DMS53 treated with DMSO at 0.1 percent for 48 hours (cell line): ENCODE measurements around the gene ALG1.

Experiments used
- DNase-seq: peaks from one replicate; lab custom pipeline; 2025; ENCODE audit not compliant: unreplicated experiment; lab: John Stamatoyannopoulos, UW

Gene ALG1

GRCh38 chr16:5071681-5072333, at the start of gene ALG1:
Gene ALG1 (plus strand): TSS chr16:5071843. CDS start chr16:5071850, 7 bp downstream.
- DNase-seq, result peak; percentile 61

- no peak for DNase-seq
These were observed 49.1 kb upstream of the ALG1 start for GRCh38 chr16:5022521-5022920.

- peak; percentile 19 for DNase-seq
These were observed 47.0 kb upstream of the ALG1 start for GRCh38 chr16:5024632-5025031.

- DNase-seq, result no peak
These were observed 46.4 kb upstream of the ALG1 start for GRCh38 chr16:5025171-5025632.

GRCh38 chr16:5026664-5027063, 45.0 kb upstream of the ALG1 start:
- no peak for DNase-seq

GRCh38 chr16:5027086-5027485, 44.6 kb upstream of the ALG1 start:
- DNase-seq, result no peak

GRCh38 chr16:5027575-5028235, 43.9 kb upstream of the ALG1 start:
- DNase-seq, result no peak

GRCh38 chr16:5028950-5029475, 42.6 kb upstream of the ALG1 start:
- no peak for DNase-seq

GRCh38 chr16:5030251-5030870, 41.3 kb upstream of the ALG1 start:
- DNase-seq, result no peak

GRCh38 chr16:5031601-5032000, 40.0 kb upstream of the ALG1 start:
- DNase-seq, result no peak

GRCh38 chr16:5032748-5033167, 38.9 kb upstream of the ALG1 start:
- no peak for DNase-seq

GRCh38 chr16:5033256-5034166, 38.1 kb upstream of the ALG1 start, which contains the start of gene NAGPA:
Gene NAGPA (minus strand): TSS chr16:5033935. CDS start chr16:5033914, 21 bp downstream.
- peak; percentile 49 for DNase-seq

GRCh38 chr16:5034167-5034523, 37.5 kb upstream of the ALG1 start:
- DNase-seq, result no peak

- DNase-seq, result no peak
These were observed 35.8 kb upstream of the ALG1 start for GRCh38 chr16:5035909-5036227.

- no peak for DNase-seq
These were observed 35.2 kb upstream of the ALG1 start for GRCh38 chr16:5036228-5037156.

GRCh38 chr16:5040451-5040850, 31.2 kb upstream of the ALG1 start:
- DNase-seq, result no peak

- DNase-seq, result no peak
These were observed 30.0 kb upstream of the ALG1 start for GRCh38 chr16:5041600-5042133.

GRCh38 chr16:5042574-5043171, 29.0 kb upstream of the ALG1 start:
- DNase-seq, result no peak

GRCh38 chr16:5044011-5044540, 27.6 kb upstream of the ALG1 start:
- no peak for DNase-seq
